ENCODE results near the gene HES5. TPM values are rescaled to one million over a fixed set of nuclear protein-coding genes. Genes with fewer than 3 reads are reported as not detected.

HES5 gene
- total RNA-seq, 1 donor from 2014 or later = not detected

GRCh38 chr1:2479186-2479585, 50.9 kb downstream of the HES5 start:
- no peak for DNase-seq (ENCODE audit: low spot score)
- Mint-ChIP-seq H3K9me3 (ENCODE audit: unreplicated experiment) (no peaks in the 10 kb centered on the region), H3K27me3 (ENCODE audit: unreplicated experiment) (peaks cover 5% of the 10 kb centered on the region), H3K36me3 (ENCODE audit: low read depth, unreplicated experiment) (no peaks in the 10 kb centered on the region), H3K4me3 (ENCODE audit: unreplicated experiment) (no peak overlapping the region), H3K27ac (ENCODE audit: unreplicated experiment) (no peak overlapping the region), H3K4me1 (ENCODE audit: unreplicated experiment) (no peaks in the 10 kb centered on the region)
- TF ChIP-seq CTCF (IDR thresholded peaks at IDR 0.05; ENCODE audit: unreplicated experiment) = no peak

Other genes with a start within 250 kb of the HES5 start
- gene MORN1, start 138.7 kb downstream of the HES5 start, total RNA-seq (ENCODE audit: unreplicated experiment) = 12.1 TPM
- 141 TPM for gene RER1, start 138.4 kb downstream of the HES5 start, total RNA-seq (ENCODE audit: unreplicated experiment)
- 25.4 TPM for gene PEX10, start 117.7 kb downstream of the HES5 start, total RNA-seq (ENCODE audit: unreplicated experiment)
- gene PLCH2, start 54.0 kb downstream of the HES5 start, total RNA-seq (ENCODE audit: unreplicated experiment) = not detected
- 32.3 TPM for gene PANK4, start 3.7 kb downstream of the HES5 start, total RNA-seq (ENCODE audit: unreplicated experiment)
- gene TNFRSF14, start 26.1 kb upstream of the HES5 start, total RNA-seq (ENCODE audit: unreplicated experiment) = 0.26 TPM
- 35.6 TPM for gene PRXL2B, start 56.5 kb upstream of the HES5 start, total RNA-seq (ENCODE audit: unreplicated experiment)
- not detected for gene MMEL1, start 102.8 kb upstream of the HES5 start, total RNA-seq (ENCODE audit: unreplicated experiment)

Measured in endothelial cell (in vitro differentiated cells).